Pulmonary artery endothelial cell (primary cell): Measurements from ENCODE around the gene MYLK4. TPM values are rescaled to one million over a fixed set of nuclear protein-coding genes. Genes with fewer than 3 reads are reported as not detected.
"Not testable (repeated sequence)": the region's sequence is repeated elsewhere in the genome, so short reads cannot be mapped to it uniquely, and the experiment has no call there.

ENCODE experiments used
- DNase-seq: peaks from one replicate; pipeline ENCODE4 v3.0.0-alpha.2; 2011; ENCODE audit warnings: low read depth, low spot score
- total RNA-seq: library from RNA; depleted of rRNA; stranded (reverse); fragments of >200 nt; gene quantifications from 2 replicates; pipeline ENCODE4 v1.2.3, GENCODE V29; 2014

The MYLK4 gene
- total RNA-seq, 1 donor from 2014 or later: 0.66 TPM

GRCh38 chr6:2780102-2780737 is 29.5 kb upstream of the MYLK4 start:
- DNase-seq: no peak

GRCh38 chr6:2777249-2777648 is 26.5 kb upstream of the MYLK4 start:
- no peak for DNase-seq

- DNase-seq: no peak
Measured at GRCh38 chr6:2775003-2775402, 24.3 kb upstream of the MYLK4 start.

- no peak for DNase-seq
Measured at GRCh38 chr6:2773449-2773848, 22.7 kb upstream of the MYLK4 start.

GRCh38 chr6:2772840-2773239 is 22.1 kb upstream of the MYLK4 start:
- no peak for DNase-seq

- no peak for DNase-seq
Measured at GRCh38 chr6:2771079-2771478, 20.4 kb upstream of the MYLK4 start.

GRCh38 chr6:2770171-2770570 is 19.4 kb upstream of the MYLK4 start:
- no peak for DNase-seq

- DNase-seq: no peak
Measured at GRCh38 chr6:2768696-2769095, 18.0 kb upstream of the MYLK4 start.

- no peak for DNase-seq
Measured at GRCh38 chr6:2767657-2768524, 17.2 kb upstream of the MYLK4 start.

GRCh38 chr6:2766767-2767656 is 16.3 kb upstream of the MYLK4 start:
- DNase-seq: no peak

- no peak for DNase-seq
Measured at GRCh38 chr6:2765896-2766766, 15.4 kb upstream of the MYLK4 start.

- peak; percentile 96 for DNase-seq
Measured at GRCh38 chr6:2765166-2765895, 14.6 kb upstream of the MYLK4 start, which contains the start of gene WRNIP1. TSS of gene WRNIP1 (plus strand) at chr6:2765393. CDS start at chr6:2765623, 230 bp downstream.

GRCh38 chr6:2764610-2765165 is 14.0 kb upstream of the MYLK4 start:
- peak; percentile 41 for DNase-seq

GRCh38 chr6:2763876-2764540 is 13.3 kb upstream of the MYLK4 start:
- no peak for DNase-seq

- DNase-seq: no peak
Measured at GRCh38 chr6:2763345-2763841, 12.7 kb upstream of the MYLK4 start.

GRCh38 chr6:2762868-2763267 is 12.1 kb upstream of the MYLK4 start:
- DNase-seq: not testable (repeated sequence)

GRCh38 chr6:2760882-2761842 is 10.4 kb upstream of the MYLK4 start:
- DNase-seq: no peak

- DNase-seq: no peak
Measured at GRCh38 chr6:2758980-2759379, 8.3 kb upstream of the MYLK4 start.
